AG09309 (cell line): ENCODE measurements around the gene PI16.

Experiments
- DNase-seq: peaks from one replicate; pipeline ENCODE4 v3.0.0-alpha.2; 2010; ENCODE audit warnings: low read depth
- H3K4me3 ChIP-seq: 2 replicates; pipeline ENCODE4 v1.5.1; 2011; ENCODE audit warnings: mild to moderate bottlenecking, low read depth, low read length, moderate library complexity; ENCODE audit not compliant: control insufficient read depth
- TF ChIP-seq, protein P1 (sequence below): IDR thresholded peaks from 2 replicates; pipeline ENCODE4 v1.5.1; 2011; ENCODE audit warnings: mild to moderate bottlenecking, low read depth, low read length, inconsistent platforms; ENCODE audit not compliant: insufficient read depth, control insufficient read depth; ENCODE audit errors: missing control alignments

Gene PI16

DNA sequence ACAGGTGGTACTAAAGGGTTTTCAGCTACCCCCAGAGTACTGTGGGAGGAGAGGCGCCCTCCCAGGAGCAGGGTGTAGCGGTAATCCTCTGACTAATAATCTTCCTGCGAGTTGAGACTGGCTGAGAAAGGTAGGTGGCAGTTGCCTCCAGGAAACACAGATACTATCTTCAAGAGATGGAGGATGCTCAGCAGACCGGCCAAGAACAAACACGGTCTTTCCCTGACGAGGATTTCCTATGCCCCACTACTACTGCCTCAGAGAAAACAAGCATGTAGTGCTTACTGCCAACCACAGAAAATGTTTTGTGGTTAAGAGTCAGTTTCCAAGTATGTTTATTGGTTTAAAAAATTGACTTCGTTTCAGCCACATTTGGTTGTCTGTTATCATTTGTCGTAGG lies 42.0 kb upstream of the PI16 start:
- peak; percentile 89 for DNase-seq
- H3K4me3 ChIP-seq = no peak overlapping the region
- TF ChIP-seq, protein P1, sequence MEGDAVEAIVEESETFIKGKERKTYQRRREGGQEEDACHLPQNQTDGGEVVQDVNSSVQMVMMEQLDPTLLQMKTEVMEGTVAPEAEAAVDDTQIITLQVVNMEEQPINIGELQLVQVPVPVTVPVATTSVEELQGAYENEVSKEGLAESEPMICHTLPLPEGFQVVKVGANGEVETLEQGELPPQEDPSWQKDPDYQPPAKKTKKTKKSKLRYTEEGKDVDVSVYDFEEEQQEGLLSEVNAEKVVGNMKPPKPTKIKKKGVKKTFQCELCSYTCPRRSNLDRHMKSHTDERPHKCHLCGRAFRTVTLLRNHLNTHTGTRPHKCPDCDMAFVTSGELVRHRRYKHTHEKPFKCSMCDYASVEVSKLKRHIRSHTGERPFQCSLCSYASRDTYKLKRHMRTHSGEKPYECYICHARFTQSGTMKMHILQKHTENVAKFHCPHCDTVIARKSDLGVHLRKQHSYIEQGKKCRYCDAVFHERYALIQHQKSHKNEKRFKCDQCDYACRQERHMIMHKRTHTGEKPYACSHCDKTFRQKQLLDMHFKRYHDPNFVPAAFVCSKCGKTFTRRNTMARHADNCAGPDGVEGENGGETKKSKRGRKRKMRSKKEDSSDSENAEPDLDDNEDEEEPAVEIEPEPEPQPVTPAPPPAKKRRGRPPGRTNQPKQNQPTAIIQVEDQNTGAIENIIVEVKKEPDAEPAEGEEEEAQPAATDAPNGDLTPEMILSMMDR = peak; percentile 14

DNA sequence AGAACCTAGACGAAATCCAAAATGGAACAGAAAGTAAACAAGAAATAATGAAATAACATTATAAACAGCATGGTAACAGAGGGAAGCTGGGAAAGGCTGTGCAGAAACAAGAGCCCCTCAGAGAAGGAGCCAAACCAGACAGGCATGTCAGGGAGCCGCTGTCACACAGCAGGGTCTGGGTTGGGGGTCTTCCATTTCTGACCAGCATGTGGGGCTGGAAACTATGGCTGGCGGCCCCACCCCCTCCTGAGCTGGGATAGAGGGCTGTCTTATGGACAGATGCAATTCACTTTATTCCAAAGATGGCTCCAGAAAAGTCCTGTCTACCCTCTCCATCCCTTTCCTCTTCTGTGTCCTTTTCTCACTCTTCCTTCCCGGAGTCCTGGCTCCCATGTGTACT lies 41.5 kb upstream of the PI16 start:
- DNase-seq = no peak
- no peak overlapping the region for H3K4me3 ChIP-seq
- TF ChIP-seq, protein P1 = no peak

- TF ChIP-seq, protein P1 = peak; percentile 46
- DNase-seq = no peak
- H3K4me3 ChIP-seq = no peak overlapping the region
These were observed 40.2 kb upstream of the PI16 start for GRCh38 chr6:36914227-36914794.

GRCh38 chr6:36915599-36915998 lies 38.9 kb upstream of the PI16 start:
- H3K4me3 ChIP-seq = no peak overlapping the region
- TF ChIP-seq, protein P1 = no peak
- no peak for DNase-seq

GRCh38 chr6:36916126-36916525 lies 38.4 kb upstream of the PI16 start:
- TF ChIP-seq, protein P1 = no peak
- no peak overlapping the region for H3K4me3 ChIP-seq
- DNase-seq = no peak

GRCh38 chr6:36917541-36918193 lies 36.9 kb upstream of the PI16 start:
- DNase-seq = peak; percentile 95
- H3K4me3 ChIP-seq = no peak overlapping the region
- TF ChIP-seq, protein P1 = no peak
